ENCODE measurements around the gene FKBP9. TPM values are rescaled to one million over a fixed set of nuclear protein-coding genes. Genes with fewer than 3 reads are reported as not detected.
A peak's percentile ranks its signal among the peaks of the same experiment; 100 is the strongest.
"Not testable (repeated sequence)": the region's sequence is repeated elsewhere in the genome, so short reads cannot be mapped to it uniquely, and the experiment has no call there.

Gene FKBP9
- total RNA-seq, result 111 and 133 TPM in 2 replicates

GRCh38 chr7:32957326-32958045 is at the start of gene FKBP9:
TSS of gene FKBP9 (plus strand) at chr7:32957440. CDS start at chr7:32957574, 134 bp downstream.
- peak; percentile 87 for DNase-seq (ENCODE audit: low read depth in 2 of 2)

- DNase-seq (ENCODE audit: low read depth in 2 of 2), result no peak
These were observed 47.0 kb upstream of the FKBP9 start for GRCh38 chr7:32910195-32910594.

- peak; percentile 12 to 24 for DNase-seq (ENCODE audit: low read depth in 2 of 2)
These were observed 43.1 kb upstream of the FKBP9 start for GRCh38 chr7:32914184-32914583.

GRCh38 chr7:32915041-32915536 is 42.2 kb upstream of the FKBP9 start:
- no peak for DNase-seq (ENCODE audit: low read depth in 2 of 2)

GRCh38 chr7:32916006-32916405 is 41.2 kb upstream of the FKBP9 start:
- no peak for DNase-seq (ENCODE audit: low read depth in 2 of 2)

GRCh38 chr7:32916994-32917393 is 40.2 kb upstream of the FKBP9 start:
- not testable (repeated sequence) for DNase-seq (ENCODE audit: low read depth in 2 of 2)

- DNase-seq (ENCODE audit: low read depth in 2 of 2), result peak in 1 of 2 donors; percentile 86
These were observed 35.3 kb upstream of the FKBP9 start for GRCh38 chr7:32921896-32922295.

- no peak for DNase-seq (ENCODE audit: low read depth in 2 of 2)
These were observed 28.4 kb upstream of the FKBP9 start for GRCh38 chr7:32928785-32929298.

- DNase-seq (ENCODE audit: low read depth in 2 of 2), result no peak
These were observed 27.7 kb upstream of the FKBP9 start for GRCh38 chr7:32929430-32930143.

GRCh38 chr7:32930378-32930777 is 26.9 kb upstream of the FKBP9 start:
- DNase-seq (ENCODE audit: low read depth in 2 of 2), result no peak

GRCh38 chr7:32935558-32935957 is 21.7 kb upstream of the FKBP9 start:
- DNase-seq (ENCODE audit: low read depth in 2 of 2), result no peak

- no peak for DNase-seq (ENCODE audit: low read depth in 2 of 2)
These were observed 20.6 kb upstream of the FKBP9 start for GRCh38 chr7:32936689-32937088.

GRCh38 chr7:32937344-32938174 is 19.7 kb upstream of the FKBP9 start:
- peak; percentile 65 to 66 for DNase-seq (ENCODE audit: low read depth in 2 of 2)

- DNase-seq (ENCODE audit: low read depth in 2 of 2), result no peak
These were observed 16.1 kb upstream of the FKBP9 start for GRCh38 chr7:32941181-32941580.

- DNase-seq (ENCODE audit: low read depth in 2 of 2), result peak; percentile 7 to 11
These were observed 15.4 kb upstream of the FKBP9 start for GRCh38 chr7:32941681-32942414.

GRCh38 chr7:32942415-32943251 is 14.6 kb upstream of the FKBP9 start:
- peak; percentile 75 to 79 for DNase-seq (ENCODE audit: low read depth in 2 of 2)

GRCh38 chr7:32943252-32944030 is 13.8 kb upstream of the FKBP9 start:
- no peak for DNase-seq (ENCODE audit: low read depth in 2 of 2)

- DNase-seq (ENCODE audit: low read depth in 2 of 2), result no peak
These were observed 9.7 kb upstream of the FKBP9 start for GRCh38 chr7:32947420-32947983.

GRCh38 chr7:32948202-32948601 is 9.0 kb upstream of the FKBP9 start:
- no peak for DNase-seq (ENCODE audit: low read depth in 2 of 2)
